H1 (cell line): ENCODE measurements around the gene HSFX4. TPM values are rescaled to one million over a fixed set of nuclear protein-coding genes. Genes with fewer than 3 reads are reported as not detected.
"Not testable (repeated sequence)": the region's sequence is repeated elsewhere in the genome, so short reads cannot be mapped to it uniquely, and the experiment has no call there.

ENCODE experiments used
- CTCF ChIA-PET: fragments of 300-600 bp; sonication (Branson Sonifier 250); formaldehyde crosslinking; loops from one replicate; lab custom pipeline; 2021; ENCODE audit not compliant: partially characterized antibody; lab: Charles Lee
- POLR2A ChIA-PET: fragments of 300-600 bp; sonication (Branson Sonifier 250); formaldehyde crosslinking; loops from one replicate; lab custom pipeline; 2021; ENCODE audit warnings: inconsistent platforms; ENCODE audit not compliant: partially characterized antibody; lab: Charles Lee
- DNase-seq, 2 experiments: peaks; one replicate each; pipeline versions ENCODE4 v3.0.0 to v3.0.0-alpha.2; 2010 to 2022; ENCODE audit warnings: low spot score in 2 of 2, low read depth in 1 of 2, mixed read lengths in 1 of 2
- FAIRE-seq: peaks from 2 replicates; lab custom pipeline; 2011; peaks lifted over from hg19 to GRCh38; lab: Jason Lieb, UNC
- H2AFZ ChIP-seq: 2 replicates; pipeline ENCODE4 v1.8.1; 2012; ENCODE audit warnings: low read length, inconsistent platforms
- H2AK5ac ChIP-seq: 2 replicates; pipeline ENCODE4 v1.6.1; 2013; ENCODE audit warnings: low read depth, low read length
- H2BK120ac ChIP-seq: replicated peaks from 2 replicates; pipeline ENCODE3; 2013; ENCODE audit warnings: low read depth, low read length, inconsistent platforms
- H2BK12ac ChIP-seq: 2 replicates; pipeline ENCODE4 v1.6.1; 2013; ENCODE audit warnings: low read depth, low read length
- H2BK15ac ChIP-seq: 2 replicates; pipeline ENCODE4 v1.6.1; 2013; ENCODE audit warnings: low read length
- H2BK20ac ChIP-seq: 2 replicates; pipeline ENCODE4 v1.6.1; 2013; ENCODE audit warnings: low read length
- H2BK5ac ChIP-seq: 2 replicates; pipeline ENCODE4 v1.6.1; 2013; ENCODE audit warnings: low read depth, low read length
- H3K14ac ChIP-seq: 2 replicates; pipeline ENCODE4 v1.6.1; 2013; ENCODE audit warnings: inconsistent platforms; ENCODE audit not compliant: insufficient read length
- H3K18ac ChIP-seq: 2 replicates; pipeline ENCODE4 v1.6.1; 2013; ENCODE audit warnings: low read length; ENCODE audit errors: extremely low read depth
- H3K23ac ChIP-seq: 2 replicates; pipeline ENCODE4 v1.6.1; 2013; ENCODE audit warnings: inconsistent platforms; ENCODE audit not compliant: insufficient read length
- H3K23me2 ChIP-seq: 2 replicates; pipeline ENCODE4 v1.6.1; 2013; ENCODE audit warnings: low read depth, low read length
- H3K27ac ChIP-seq: 2 replicates; pipeline ENCODE4 v1.6.1; 2011; ENCODE audit warnings: low read depth, low read length, inconsistent platforms
- H3K27me3 ChIP-seq, 4 experiments: replicated peaks in 1 of 4; 1 replicate in 1 of 4; 2 replicates in 3 of 4; pipeline versions ENCODE4 v1.6.1 to v1.8.1; 2011 to 2013; ENCODE audit warnings: low read length in 3 of 4, mild to moderate bottlenecking in 3 of 4, inconsistent platforms in 2 of 4, mixed read lengths in 2 of 4, moderate library complexity in 1 of 4; ENCODE audit not compliant: control insufficient read depth in 3 of 4, insufficient read depth in 3 of 4; ENCODE audit errors: extremely low read depth in 1 of 4
- H3K36me3 ChIP-seq, 4 experiments: 2 replicates each; pipeline versions ENCODE4 v1.6.1 to v1.8.1; 2011 to 2013; ENCODE audit warnings: mild to moderate bottlenecking in 4 of 4, low read length in 3 of 4, moderate library complexity in 2 of 4, control low read depth in 1 of 4, inconsistent platforms in 1 of 4; ENCODE audit not compliant: insufficient read depth in 4 of 4, control insufficient read depth in 2 of 4
- H3K4ac ChIP-seq: replicated peaks from 2 replicates; pipeline ENCODE3; 2013; ENCODE audit warnings: low read length, low read depth, mixed read lengths, inconsistent platforms; ENCODE audit not compliant: insufficient read length
- H3K4me1 ChIP-seq, 4 experiments: replicated peaks in 1 of 4; 1 replicate in 1 of 4; 2 replicates in 3 of 4; pipeline versions ENCODE4 v1.6.1 to v1.8.1; 2011 to 2013; ENCODE audit warnings: low read length in 3 of 4, inconsistent platforms in 2 of 4, mixed read lengths in 1 of 4; ENCODE audit not compliant: insufficient read depth in 4 of 4, control insufficient read depth in 3 of 4
- H3K4me2 ChIP-seq, 2 experiments: 2 replicates each; pipeline versions ENCODE4 v1.6.1 to v1.8.1; 2011 to 2013; ENCODE audit warnings: low read depth in 2 of 2, low read length in 2 of 2, control low read depth in 1 of 2, inconsistent platforms in 1 of 2, mild to moderate bottlenecking in 1 of 2; ENCODE audit not compliant: insufficient read depth in 1 of 2
- H3K4me3 ChIP-seq, 4 experiments: fragments of 200-600, 300-600 bp in 1 of 4; sonication (generic), shearing (Covaris generic), sonication (Bioruptor Twin) in 1 of 4; 2 replicates each; pipeline versions ENCODE4 v1.5.1 to v1.8.1; 2011 to 2016; ENCODE audit warnings: low read length in 4 of 4, low read depth in 3 of 4, control low read depth in 2 of 4, inconsistent platforms in 2 of 4, mild to moderate bottlenecking in 2 of 4, mixed read lengths in 1 of 4, moderate library complexity in 1 of 4; ENCODE audit not compliant: insufficient read depth in 2 of 4; ENCODE audit errors: extremely low read depth in 1 of 4
- H3K56ac ChIP-seq: replicated peaks from 2 replicates; pipeline ENCODE3; 2013; ENCODE audit warnings: low read depth, mild to moderate bottlenecking, mixed read lengths, low read length, inconsistent platforms; ENCODE audit not compliant: insufficient read length
- H3K79me1 ChIP-seq: 2 replicates; pipeline ENCODE4 v1.6.1; 2013; ENCODE audit warnings: low read depth, low read length, control low read depth
- H3K79me2 ChIP-seq, 2 experiments: 2 replicates each; pipeline versions ENCODE4 v1.6.1 to v1.8.1; 2012 to 2013; ENCODE audit warnings: low read length in 2 of 2, mild to moderate bottlenecking in 2 of 2, inconsistent platforms in 1 of 2; ENCODE audit not compliant: insufficient read depth in 2 of 2, control insufficient read depth in 1 of 2
- H3K9ac ChIP-seq, 4 experiments: replicated peaks in 1 of 4; 1 replicate in 1 of 4; 2 replicates in 3 of 4; pipeline versions ENCODE4 v1.6.1 to v1.8.1; 2011 to 2013; ENCODE audit warnings: low read depth in 3 of 4, low read length in 3 of 4, control low read depth in 2 of 4, mild to moderate bottlenecking in 2 of 4, moderate library complexity in 2 of 4, inconsistent platforms in 1 of 4; ENCODE audit errors: extremely low read depth in 1 of 4
- H3K9me3 ChIP-seq, 2 experiments: 2 replicates each; pipeline versions ENCODE4 v1.6.1 to v1.8.1; 2012 to 2013; ENCODE audit warnings: mild to moderate bottlenecking in 2 of 2, moderate library complexity in 2 of 2, control low read depth in 1 of 2, inconsistent platforms in 1 of 2, low read depth in 1 of 2, low read length in 1 of 2, mixed read lengths in 1 of 2; ENCODE audit not compliant: insufficient read depth in 2 of 2
- H4K20me1 ChIP-seq, 2 experiments: replicated peaks in 1 of 2; 2 replicates each; pipeline versions ENCODE3 to v1.8.1; 2011 to 2013; ENCODE audit warnings: inconsistent platforms in 2 of 2, low read length in 2 of 2, mild to moderate bottlenecking in 1 of 2; ENCODE audit not compliant: insufficient read depth in 2 of 2, control insufficient read depth in 1 of 2
- H4K5ac ChIP-seq: 2 replicates; pipeline ENCODE4 v1.6.1; 2013; ENCODE audit warnings: low read length, low read depth, mixed read lengths, inconsistent platforms; ENCODE audit not compliant: insufficient read length
- H4K8ac ChIP-seq: 2 replicates; pipeline ENCODE4 v1.8.0; 2013; ENCODE audit warnings: mild to moderate bottlenecking, moderate library complexity, low read length, inconsistent platforms; ENCODE audit not compliant: insufficient read depth; ENCODE audit errors: extremely low read depth
- H4K91ac ChIP-seq: replicated peaks from 2 replicates; pipeline ENCODE3; 2013; ENCODE audit warnings: low read length, mixed read lengths, inconsistent platforms; ENCODE audit not compliant: insufficient read length
- WGBS, 2 experiments: shearing (Covaris generic) in 1 of 2; methylation state at CpG; one replicate each; pipeline versions ENCODE4 v1.1.6 to v1.1.7; 2013 to 2015; ENCODE audit warnings: low lambda C conversion rate in 2 of 2, mixed read lengths in 2 of 2, inconsistent platforms in 1 of 2, low coverage in 1 of 2, missing lambda C conversion rate in 1 of 2; ENCODE audit not compliant: insufficient replicate concordance in 2 of 2, insufficient coverage in 1 of 2, insufficient read length in 1 of 2; ENCODE audit errors: extremely low coverage in 1 of 2, missing lambda C conversion rate in 1 of 2; 5-methylcytosine and 5-hydroxymethylcytosine counted together
- polyA plus RNA-seq, 7 experiments: library from polyadenylated mRNA; depleted of rRNA in 3 of 7; stranded (reverse) in 5 of 7; unstranded in 2 of 7; fragments of >200 nt in 5 of 7; fragments of 200-250 nt in 2 of 7; gene quantifications; 1 replicate in 5 of 7; 2 replicates in 1 of 7; 4 replicates in 1 of 7; pipeline versions ENCODE4 v1.2.1 to v1.2.3, GENCODE V29; 2011 to 2013; ENCODE audit warnings: missing spikeins in 2 of 7, mixed read lengths in 2 of 7
- total RNA-seq: library from RNA; stranded (reverse); fragmentation: NEBNext Ultra II Directional; extraction: Animal tissue kit (Norgen Biotek cat#: 25700); gene quantifications from 2 replicates; pipeline ENCODE4 v1.2.1, GENCODE V29; 2021

The HSFX4 gene
- total and polyA plus RNA-seq, 2 of the 8 experiments (the other 6 are each of a cell fraction or from before 2014, with no cell fraction given) = not detected

- H4K91ac ChIP-seq, H3K56ac ChIP-seq, DNase-seq, H2BK15ac ChIP-seq, H3K27ac ChIP-seq, H3K4me1 ChIP-seq, POLR2A ChIA-PET, H3K27me3 ChIP-seq, H2BK5ac ChIP-seq, H4K8ac ChIP-seq, H2AK5ac ChIP-seq, H2AFZ ChIP-seq, H3K14ac ChIP-seq, H3K79me1 ChIP-seq, H3K36me3 ChIP-seq, H2BK12ac ChIP-seq, H3K23me2 ChIP-seq, H3K23ac ChIP-seq, H3K79me2 ChIP-seq, H3K18ac ChIP-seq, H3K4ac ChIP-seq, H4K5ac ChIP-seq, H2BK20ac ChIP-seq, H4K20me1 ChIP-seq, H3K9me3 ChIP-seq, H2BK120ac ChIP-seq: not testable (repeated sequence)
- WGBS, 2 experiments = 60% methylated on average over 3 of the region's 5 CpGs; no CpG with 5 or more reads in 1 of the 2 experiments
- H3K4me2 ChIP-seq = peak overlapping the region; percentile 77 to 82
- CTCF ChIA-PET = interaction anchor here (0.6 kb wide), 1 partner anchor 1134 kb away, joined by 3 read pairs; no protein-coding TSS in a partner anchor
- peak overlapping the region; percentile 40 to 79 (median 68); a peak in 6 of 7 replicates for H3K9ac ChIP-seq
- FAIRE-seq = peak; percentile 7
- H3K4me3 ChIP-seq = peak overlapping the region; percentile 54 to 81 (median 58)
These were observed 8.0 kb downstream of the HSFX4 start for GRCh38 chrX:149937328-149937727.
